GM18526 (cell line): ENCODE measurements around the gene SORCS2.

Experiments
- POLR2A ChIP-seq: IDR thresholded peaks from 3 replicates; pipeline ENCODE4 v1.6.1; 2011; ENCODE audit not compliant: insufficient read length; ENCODE audit errors: extremely low read depth

SORCS2 gene

DNA sequence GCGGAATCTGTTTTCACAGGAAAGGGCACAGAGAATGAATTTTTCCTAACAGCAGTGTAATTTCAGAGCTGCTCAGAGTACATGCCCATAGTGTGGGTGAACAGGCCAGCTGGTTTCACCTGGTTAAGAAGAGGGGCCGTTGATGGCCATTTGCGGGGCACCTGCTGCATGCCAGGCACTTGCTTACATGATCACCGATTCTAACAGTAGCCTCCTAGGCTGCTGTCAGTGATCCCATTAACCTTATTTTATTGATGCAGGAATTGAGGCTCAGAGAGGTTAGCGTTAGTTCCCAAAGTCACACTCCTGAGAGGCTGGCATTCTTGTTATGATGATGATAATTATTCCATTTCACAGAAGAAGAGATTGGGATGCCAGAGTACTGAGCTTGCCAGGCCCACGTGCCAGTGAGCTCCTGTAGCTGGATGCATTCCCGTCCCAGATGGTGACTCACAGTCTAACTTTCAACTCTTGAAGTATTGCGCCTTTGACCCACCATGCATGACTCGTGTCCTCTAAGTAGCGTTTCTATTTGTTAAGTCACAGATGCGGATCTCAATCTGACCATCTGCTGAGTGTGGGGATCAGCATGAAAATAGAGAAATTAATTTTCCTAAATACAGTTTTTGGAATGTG lies 165.9 kb downstream of the SORCS2 start:
- TF ChIP-seq POLR2A, result no peak

DNA sequence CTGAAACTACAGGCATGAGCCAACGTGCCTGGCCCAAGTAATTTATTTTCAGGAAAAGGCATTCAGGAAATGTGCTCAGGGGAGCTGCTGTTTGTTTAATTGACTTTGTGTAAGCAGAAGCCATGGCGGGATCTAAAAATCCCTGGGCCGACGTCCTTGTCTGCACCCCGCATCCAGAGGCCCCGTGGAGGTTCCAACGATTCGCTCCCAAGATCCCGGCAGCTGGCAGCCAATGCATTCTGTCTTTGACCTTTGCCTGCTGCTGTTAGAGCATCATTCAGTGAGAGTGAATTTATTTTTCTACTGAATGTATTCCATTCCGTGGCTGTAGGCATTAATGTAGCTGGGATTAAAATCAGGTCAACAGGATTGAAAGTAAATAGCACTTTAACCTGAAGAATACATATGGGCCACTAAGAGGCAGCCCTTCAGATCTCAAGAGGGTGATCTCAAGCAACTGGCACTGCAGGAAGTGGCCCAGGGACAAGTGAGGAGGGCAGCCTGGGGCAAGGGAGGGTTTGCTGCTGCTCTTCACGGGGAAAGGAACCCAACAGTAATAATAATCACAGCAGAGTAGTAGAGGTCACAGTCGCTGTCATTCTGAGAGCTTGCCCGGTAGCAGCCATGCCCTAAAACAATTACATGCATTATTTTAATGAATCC lies 167.2 kb downstream of the SORCS2 start:
- no peak for TF ChIP-seq POLR2A

DNA sequence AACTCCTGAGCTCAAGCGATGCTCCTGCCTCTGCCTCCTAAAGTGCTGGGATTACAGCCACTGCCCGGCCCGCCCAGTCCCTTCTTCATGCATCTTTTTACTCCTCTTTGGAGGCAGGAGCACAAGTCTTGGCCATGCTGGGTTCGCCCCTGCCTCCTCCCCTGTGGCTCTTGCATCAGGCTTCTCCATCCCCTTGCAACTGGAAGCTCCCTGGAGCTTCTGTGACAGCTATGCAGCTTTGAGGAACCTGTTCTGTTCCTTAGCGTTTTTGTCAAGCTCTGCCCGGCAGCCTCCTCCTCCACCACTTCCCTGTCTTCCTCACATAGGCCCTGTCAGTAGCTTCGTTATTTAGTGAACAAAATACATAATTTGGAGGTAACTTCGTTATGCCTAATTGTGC lies 168.5 kb downstream of the SORCS2 start:
- no peak for TF ChIP-seq POLR2A

DNA sequence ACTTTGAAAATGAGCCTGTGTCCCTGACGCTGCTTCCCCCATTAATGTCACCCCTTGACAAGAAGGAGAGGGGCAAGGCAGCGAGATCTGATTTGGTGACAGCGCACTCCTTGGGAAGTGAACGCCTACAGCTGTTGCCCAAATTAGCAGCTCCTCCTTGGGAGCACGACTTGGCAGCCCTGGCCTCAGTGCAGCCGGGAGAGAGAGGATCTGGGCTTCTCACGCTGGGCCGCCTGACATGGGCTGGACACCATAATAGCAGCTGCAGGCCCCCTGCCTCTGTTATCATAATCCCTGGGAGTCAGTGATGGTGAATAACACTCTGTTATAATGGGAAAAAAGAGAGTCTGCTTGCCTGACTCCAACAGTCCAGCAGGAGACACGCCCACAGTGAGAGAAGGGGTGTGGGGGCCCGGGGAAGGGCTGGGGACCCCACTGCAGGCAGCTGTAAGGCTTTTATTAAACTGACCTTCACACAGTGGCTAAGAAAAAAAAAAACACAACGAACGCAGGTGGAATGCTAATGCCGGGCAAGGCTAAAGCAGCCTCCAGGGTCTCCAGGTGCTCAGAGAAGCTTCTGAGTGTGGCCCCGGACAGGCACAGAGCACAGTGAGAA lies 169.1 kb downstream of the SORCS2 start:
- no peak for TF ChIP-seq POLR2A

DNA sequence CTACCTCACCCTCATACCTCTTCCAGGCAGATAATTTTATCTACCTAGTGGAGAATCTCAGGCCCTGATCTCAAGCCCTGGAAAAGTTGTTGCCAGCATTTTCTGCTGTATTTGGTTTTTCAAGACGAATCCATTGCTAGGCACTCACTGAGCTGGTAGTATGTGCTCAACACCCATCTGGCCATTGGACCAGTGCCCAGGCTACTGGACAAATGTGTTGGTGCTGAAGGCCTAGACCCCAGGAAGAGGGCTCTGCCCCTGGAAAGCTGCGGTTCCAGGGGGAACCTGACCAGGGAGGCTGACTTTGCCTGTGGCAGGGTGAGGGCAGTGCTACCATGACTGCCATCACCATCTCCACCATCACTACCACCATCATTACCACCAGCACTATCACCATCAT lies 170.0 kb downstream of the SORCS2 start:
- TF ChIP-seq POLR2A, result no peak

DNA sequence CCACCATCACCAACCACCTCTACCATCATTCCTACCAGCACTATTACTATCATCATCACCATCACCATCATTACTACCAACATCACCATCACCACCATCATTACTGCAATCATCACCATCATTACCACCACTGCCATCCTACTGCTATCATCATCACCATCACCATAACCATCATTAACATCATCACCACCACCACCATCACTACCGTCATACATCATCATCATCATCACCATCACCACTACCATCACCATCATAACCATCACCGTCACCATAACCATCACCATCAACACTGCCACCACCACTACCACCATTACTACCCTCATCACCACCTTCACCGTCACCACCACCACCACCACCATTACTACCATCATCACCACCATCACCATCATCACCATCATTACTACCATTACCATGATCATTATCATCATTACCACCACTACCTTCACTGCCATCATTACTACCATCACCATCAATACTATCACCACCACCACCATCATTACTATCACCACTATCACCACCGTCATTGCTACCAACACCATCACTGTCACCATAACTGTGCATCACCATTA lies 170.6 kb downstream of the SORCS2 start:
- TF ChIP-seq POLR2A, result no peak

DNA sequence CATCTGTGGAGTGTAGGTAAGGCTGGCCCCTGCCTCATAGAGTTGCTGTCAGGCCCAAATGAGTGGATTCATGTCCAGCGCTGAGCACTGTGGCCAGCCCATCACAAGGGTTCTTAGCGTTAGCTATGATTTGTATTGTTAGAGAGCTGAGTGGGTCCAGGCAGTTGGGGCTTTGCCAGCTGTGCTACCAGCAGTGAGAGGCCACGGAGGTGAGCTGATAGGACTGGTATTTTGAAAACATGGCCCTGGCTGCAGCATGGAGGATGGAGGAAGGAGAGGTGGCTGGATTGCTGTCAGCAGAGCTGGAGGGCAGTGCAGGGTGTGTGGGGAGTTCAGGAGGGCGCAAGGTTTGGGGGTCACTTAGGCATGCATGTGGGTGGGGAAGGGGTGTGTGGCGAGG lies 172.6 kb downstream of the SORCS2 start:
- no peak for TF ChIP-seq POLR2A

DNA sequence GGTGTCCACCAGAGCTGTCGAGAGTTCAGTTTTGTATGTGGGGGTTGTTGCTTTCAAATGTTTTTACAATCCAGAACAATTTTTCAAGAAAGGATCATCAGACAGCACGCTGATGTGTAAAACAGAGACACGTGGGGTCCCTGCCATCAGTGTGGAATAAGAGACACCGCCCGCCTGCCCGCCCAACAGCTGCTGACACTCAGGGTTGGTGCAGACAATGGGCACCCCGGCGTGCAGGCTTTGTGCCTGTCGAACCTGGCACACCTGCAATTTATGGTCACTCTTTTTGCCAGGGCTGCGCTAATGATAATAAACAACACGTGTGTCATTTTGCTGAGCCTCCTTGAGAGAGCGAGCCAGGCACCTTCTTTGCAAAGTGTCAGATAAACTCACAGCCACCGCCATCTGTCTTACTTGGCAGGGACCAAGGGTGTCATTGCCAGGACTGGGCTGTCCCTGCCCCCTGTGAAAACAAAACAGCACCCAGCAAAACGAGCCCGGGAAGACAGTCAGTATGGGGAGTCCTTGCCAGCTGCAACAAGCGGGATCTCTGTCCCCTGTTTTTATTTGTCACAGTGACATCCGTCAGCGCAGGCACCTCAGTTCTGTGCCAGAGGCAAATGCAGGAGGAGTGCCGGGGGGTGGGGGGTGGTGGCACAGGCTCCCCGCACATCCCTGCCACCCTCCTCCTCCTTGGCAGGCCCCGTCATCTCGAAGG lies 173.3 kb downstream of the SORCS2 start:
- no peak for TF ChIP-seq POLR2A

DNA sequence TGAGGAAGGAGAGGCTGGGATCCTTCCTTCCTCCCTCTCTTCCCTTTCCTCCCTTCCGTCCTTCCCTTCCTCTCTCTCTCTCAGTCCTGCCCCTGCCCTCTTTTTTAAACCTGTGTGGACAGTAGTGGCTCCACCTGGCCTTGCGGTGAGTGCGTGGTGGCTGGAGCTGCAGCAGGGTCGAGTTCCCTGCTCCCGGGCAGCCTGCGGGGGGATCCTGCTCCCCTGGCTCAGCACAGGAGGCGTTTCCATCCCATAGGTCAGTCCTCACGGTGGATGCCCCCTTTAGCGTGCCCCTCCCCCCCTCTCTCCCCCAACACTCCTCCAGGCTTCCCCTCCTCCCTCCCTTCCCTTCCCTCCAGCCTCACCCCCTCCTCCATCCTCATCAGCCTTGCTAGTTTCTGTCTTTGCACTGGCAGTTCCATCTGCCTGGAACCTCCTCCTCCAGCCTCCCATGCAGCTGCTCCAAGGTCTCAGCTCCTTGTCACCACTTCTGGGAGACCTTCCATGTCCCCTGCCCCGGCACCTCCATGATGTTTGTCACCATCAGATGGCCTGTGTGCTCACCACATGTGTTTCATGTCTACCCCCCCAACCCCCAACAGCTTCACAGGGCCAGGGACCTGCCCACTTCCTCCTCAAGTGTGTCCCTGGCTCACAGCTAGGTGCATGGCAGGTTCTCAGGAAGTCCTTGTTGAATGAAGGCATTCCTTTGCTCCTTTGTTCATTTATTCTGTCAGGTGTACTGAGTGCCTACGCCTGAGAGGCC lies 174.0 kb downstream of the SORCS2 start:
- TF ChIP-seq POLR2A, result no peak

DNA sequence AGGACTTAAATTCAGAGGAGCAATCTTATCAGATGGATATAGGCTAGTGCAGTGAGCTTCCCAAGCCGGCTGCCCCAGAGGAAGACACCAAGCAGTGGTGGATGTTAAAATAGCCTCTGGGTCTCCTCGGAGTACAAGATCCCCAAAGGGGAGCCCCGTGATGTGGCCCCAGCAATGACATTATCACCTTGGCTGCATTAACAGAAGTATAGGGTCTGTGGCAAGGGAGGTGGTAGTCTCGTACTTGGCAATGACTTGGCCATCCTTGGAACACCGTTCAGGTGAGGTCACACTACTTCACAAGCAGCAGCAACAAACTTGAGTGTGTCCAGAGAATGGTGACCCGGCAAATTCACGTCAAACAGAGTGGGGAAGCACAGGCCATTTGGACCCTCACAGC lies 174.6 kb downstream of the SORCS2 start:
- TF ChIP-seq POLR2A, result no peak

DNA sequence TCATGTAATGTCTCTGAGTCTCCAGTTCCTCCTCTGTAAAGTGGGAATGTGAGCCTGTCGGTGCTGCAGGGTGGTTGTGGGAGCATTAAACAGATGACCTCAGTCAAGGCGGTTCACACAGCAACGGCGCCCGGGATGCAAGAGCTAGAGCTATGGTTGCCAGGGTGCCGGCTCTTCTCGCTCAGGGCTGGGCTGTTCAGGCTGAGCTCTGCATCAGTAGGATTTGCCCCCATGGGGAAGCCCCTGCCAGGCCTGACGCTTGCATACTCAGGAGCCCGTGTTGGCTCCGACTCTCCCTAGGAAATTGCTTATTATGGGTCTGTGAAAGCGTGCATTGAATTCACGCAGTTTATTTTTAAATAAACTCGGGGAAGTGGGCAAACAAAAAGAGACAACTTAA lies 175.1 kb downstream of the SORCS2 start:
- TF ChIP-seq POLR2A, result no peak

DNA sequence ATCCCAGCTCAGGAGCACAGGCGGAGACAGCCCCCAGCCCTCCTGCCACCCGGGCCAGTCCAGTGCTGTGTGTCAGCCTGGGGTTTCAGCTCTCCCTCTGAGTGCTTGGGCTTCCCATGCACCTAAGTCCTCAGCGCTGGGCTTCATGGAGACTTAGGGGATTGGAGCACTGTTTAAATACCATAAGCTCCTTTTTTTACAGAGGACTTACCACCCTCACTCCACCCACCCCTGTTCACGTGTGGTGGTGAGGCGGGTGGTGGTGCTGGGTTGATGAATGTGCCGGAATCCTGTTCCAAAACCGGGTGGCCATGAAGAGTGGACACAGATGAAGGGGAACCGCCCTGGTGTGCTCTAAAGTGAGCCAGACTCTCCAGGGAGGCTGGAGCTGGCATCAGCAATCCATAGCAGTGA lies 175.5 kb downstream of the SORCS2 start:
- TF ChIP-seq POLR2A, result no peak

DNA sequence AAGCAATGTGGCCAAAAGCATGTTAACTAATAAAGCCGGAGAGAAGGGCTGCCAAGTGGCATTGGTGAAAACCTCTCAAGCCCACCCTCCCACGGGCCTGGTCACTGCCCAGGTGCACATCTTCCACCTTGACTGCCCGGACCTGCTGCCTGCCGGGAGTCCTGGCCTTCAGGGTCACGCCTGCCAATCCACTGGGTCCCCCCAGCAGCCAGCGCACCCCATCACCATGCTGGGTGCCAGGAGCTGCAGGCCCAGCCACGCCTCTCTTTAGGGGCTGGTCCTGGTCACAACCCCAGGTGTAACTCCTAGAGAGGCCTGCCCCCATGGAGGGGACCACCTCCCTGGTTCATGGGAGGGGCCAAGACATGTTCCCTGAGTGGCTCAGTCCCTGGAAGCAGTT lies 176.0 kb downstream of the SORCS2 start:
- no peak for TF ChIP-seq POLR2A

DNA sequence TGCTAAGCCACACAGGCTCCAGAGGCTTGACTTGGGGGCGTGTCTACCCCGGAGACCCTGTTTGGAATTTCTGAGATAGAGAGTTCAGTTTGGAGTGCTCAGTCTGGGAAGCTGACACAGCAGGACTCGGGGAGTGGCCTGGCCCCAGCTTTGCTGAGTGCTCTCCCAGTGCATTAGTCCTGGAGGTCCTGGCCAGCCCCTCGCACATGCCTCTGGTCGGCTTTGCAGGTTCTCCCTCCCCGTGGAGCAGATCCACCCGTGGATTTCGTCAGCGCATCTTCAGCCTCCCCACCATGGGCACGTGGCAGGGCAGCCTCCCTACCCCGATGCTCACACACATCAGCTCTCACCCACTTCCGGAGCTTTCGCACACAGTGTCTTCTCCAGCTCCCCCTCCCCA lies 177.2 kb downstream of the SORCS2 start:
- no peak for TF ChIP-seq POLR2A

DNA sequence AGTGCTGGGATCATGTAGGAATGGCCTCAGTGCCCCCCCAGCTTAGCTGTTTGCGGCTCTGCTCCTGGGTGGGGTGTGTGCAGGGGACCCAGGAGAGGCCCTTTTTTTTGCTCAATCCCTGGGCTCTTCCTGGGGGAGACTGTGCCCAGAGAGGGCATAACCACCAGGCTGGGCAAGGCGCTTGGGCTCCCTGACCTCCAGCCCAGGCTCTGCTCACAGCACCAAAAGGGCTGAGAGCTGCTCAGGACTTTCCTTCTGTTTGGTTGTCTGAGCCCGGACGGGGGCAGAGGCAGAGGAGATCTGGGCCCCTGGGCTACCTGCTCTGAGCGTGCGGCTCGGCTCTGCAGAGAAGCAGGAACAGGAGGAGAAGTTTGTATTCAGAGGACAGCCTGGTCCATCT lies 177.7 kb downstream of the SORCS2 start:
- TF ChIP-seq POLR2A, result no peak
